Heart left ventricle (tissue), 13 donors: ENCODE results near the gene IFNA14.

Experiments
- POLR2A ChIP-seq, 2 donors: fragments of 450-650 bp; IDR thresholded peaks; one replicate each; pipeline ENCODE4 v1.6.1; 2017; ENCODE audit warnings: antibody characterized with exemption in 2 of 2, mild to moderate bottlenecking in 2 of 2, moderate library complexity in 2 of 2
- TF ChIP-seq, protein P1 (sequence below), 12 donors: fragments of 200-600 bp; sonication (generic) in 4 of 12; IDR thresholded peaks; one replicate each; pipeline versions ENCODE4 v1.5.0 to v1.8.0; 2018 to 2022; ENCODE audit warnings: antibody characterized with exemption in 12 of 12, mild to moderate bottlenecking in 5 of 12
- donor health status: ischemic (EF 13 %, LVEDD 7.1; RV severe dilation, severe dysfunction).
- donor health status: DM: no; HTN: yes; CAD: no.
- donor health status: DM: no; HTN: no; CAD: no.
- donor health status: ischemic (EF 25% LVEDD 6.9; RV normal size, moderate dysfunction).
- donor health status: ischemic (EF 25% LVEDD 5.7; RV mildly dilated, moderate dysfunction).
- donor health status: ischemic (EF 35%, LVEDD 5.7; RV mildly dilated, moderate dysfunction).
- donor health status: nonischemic (EF 11% LVEDD 7.7; RV severe dilation, severe dysfunction).
- donor health status: DM: yes; HTN: yes; CAD: no.
- donor health status: PGD.
- donor health status: ischemic (EF 29% LVEDD 5.4; RV normal size, mild dysfunction).
- donor health status: nonischemic (EF 23%, LVEDD 6.1; RV moderate dilation, normal function).

DNA sequence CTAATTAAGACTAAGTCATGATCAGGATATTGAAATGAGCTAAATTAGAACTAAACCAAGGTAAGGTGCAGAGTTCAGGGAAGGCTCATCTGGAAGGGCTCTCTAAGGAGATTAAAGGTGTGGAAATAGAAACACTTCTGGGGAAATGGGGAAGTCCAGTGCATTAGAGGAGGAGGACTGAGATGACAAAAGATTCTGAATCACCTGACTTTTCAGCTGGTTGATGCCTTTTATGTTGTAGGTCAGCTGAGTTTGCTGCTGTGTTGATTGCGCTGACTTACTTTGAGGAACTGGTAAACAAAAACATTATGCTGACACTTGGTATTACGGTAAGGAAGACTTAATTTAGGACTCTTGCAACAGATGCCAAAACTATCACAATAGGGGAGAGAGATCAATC lies 41.5 kb upstream of the IFNA14 start:
- TF ChIP-seq, protein P1, sequence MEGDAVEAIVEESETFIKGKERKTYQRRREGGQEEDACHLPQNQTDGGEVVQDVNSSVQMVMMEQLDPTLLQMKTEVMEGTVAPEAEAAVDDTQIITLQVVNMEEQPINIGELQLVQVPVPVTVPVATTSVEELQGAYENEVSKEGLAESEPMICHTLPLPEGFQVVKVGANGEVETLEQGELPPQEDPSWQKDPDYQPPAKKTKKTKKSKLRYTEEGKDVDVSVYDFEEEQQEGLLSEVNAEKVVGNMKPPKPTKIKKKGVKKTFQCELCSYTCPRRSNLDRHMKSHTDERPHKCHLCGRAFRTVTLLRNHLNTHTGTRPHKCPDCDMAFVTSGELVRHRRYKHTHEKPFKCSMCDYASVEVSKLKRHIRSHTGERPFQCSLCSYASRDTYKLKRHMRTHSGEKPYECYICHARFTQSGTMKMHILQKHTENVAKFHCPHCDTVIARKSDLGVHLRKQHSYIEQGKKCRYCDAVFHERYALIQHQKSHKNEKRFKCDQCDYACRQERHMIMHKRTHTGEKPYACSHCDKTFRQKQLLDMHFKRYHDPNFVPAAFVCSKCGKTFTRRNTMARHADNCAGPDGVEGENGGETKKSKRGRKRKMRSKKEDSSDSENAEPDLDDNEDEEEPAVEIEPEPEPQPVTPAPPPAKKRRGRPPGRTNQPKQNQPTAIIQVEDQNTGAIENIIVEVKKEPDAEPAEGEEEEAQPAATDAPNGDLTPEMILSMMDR (IDR thresholded peaks at IDR 0.05), result no peak
- TF ChIP-seq POLR2A (IDR thresholded peaks at IDR 0.05), result no peak
